ENCODE data around the gene CLIC4. TPM values are rescaled to one million over a fixed set of nuclear protein-coding genes. Genes with fewer than 3 reads are reported as not detected.

CLIC4 gene
- total RNA-seq, 6 donors from 2014 or later, result 44.0 to 234 (median 147) TPM

- Histone ChIP-seq H3K36me3 (no peaks in the 10 kb centered on the region), H3K4me3 (no peak overlapping the region), H3K27ac (peak overlapping the region; percentile 30 to 99 (median 63)), H3K4me1 (peaks cover 25 to 37% (median 28%) of the 10 kb centered on the region in 4 donors), H3K27me3 (no peaks in the 10 kb centered on the region), H3K9me3 (no peaks in the 10 kb centered on the region)
- DNase-seq (no peak), ATAC-seq (ENCODE audit: low FRiP score in 2 of 2) (no peak)
- TF ChIP-seq EP300 (IDR thresholded peaks at IDR 0.05) (no peak), CTCF (IDR thresholded peaks at IDR 0.05) (no peak), POLR2AphosphoS5 (IDR thresholded peaks at IDR 0.05) (no peak), POLR2A (IDR thresholded peaks at IDR 0.05) (no peak)
- 70% methylated on average over 10 of the region's 10 CpGs for WGBS, 2 donors
These were observed 1.6 kb upstream of the CLIC4 start for GRCh38 chr1:24743404-24744211.

GRCh38 chr1:24745711-24746413, 615 bp downstream of the CLIC4 start:
- peak overlapping the region; percentile 89 to 98 (median 98) for H3K4me3 ChIP-seq
- H3K36me3 ChIP-seq, result no peaks in the 10 kb centered on the region
- H3K27ac ChIP-seq, result peak overlapping the region; percentile 96 to 99 (median 98)
- peaks cover 33 to 57% (median 38%) of the 10 kb centered on the region in 4 donors for H3K4me1 ChIP-seq
- ATAC-seq (ENCODE audit: low FRiP score in 2 of 2) (peak in 1 of 2 donors; percentile 37), DNase-seq (peak; percentile 62 to 91)
- H3K9me3 ChIP-seq, result no peaks in the 10 kb centered on the region
- WGBS, 2 donors, result 2 to 5% methylated on average over 12 to 21 of the region's 70 CpGs
- H3K27me3 ChIP-seq, result no peaks in the 10 kb centered on the region
- TF ChIP-seq POLR2AphosphoS5 (IDR thresholded peaks at IDR 0.05) (peak; percentile 27 to 37), POLR2A (IDR thresholded peaks at IDR 0.05) (peak in 2 of 4 donors; percentile 25 to 27), EP300 (IDR thresholded peaks at IDR 0.05) (no peak)

- H3K9me3 ChIP-seq, result no peaks in the 10 kb centered on the region
- peak overlapping the region; percentile 10 to 98 (median 98) for H3K4me3 ChIP-seq
- DNase-seq (no peak), ATAC-seq (ENCODE audit: low FRiP score in 2 of 2) (no peak)
- H3K4me1 ChIP-seq, result peaks cover 36 to 50% (median 38%) of the 10 kb centered on the region in 4 donors
- peak overlapping the region in 2 of 4 donors; percentile 52 to 99 for H3K27ac ChIP-seq
- no peak for TF ChIP-seq EP300 (IDR thresholded peaks at IDR 0.05)
- TF ChIP-seq POLR2A (IDR thresholded peaks at IDR 0.05), result no peak
- TF ChIP-seq CTCF (IDR thresholded peaks at IDR 0.05), result no peak
- no peaks in the 10 kb centered on the region for H3K36me3 ChIP-seq
- 80 to 81% methylated on average over 14 of the region's 14 CpGs for WGBS, 2 donors
- H3K27me3 ChIP-seq, result no peaks in the 10 kb centered on the region
These were observed 3.2 kb downstream of the CLIC4 start for GRCh38 chr1:24748191-24749121.

- WGBS, 2 donors, result 94 to 95% methylated on average over 1 of the region's 1 CpG
- H3K4me1 ChIP-seq, result peaks cover 28 to 50% (median 32%) of the 10 kb centered on the region in 4 donors
- no peak for DNase-seq
These were observed 4.0 kb downstream of the CLIC4 start for GRCh38 chr1:24749252-24749651.

More at GRCh38 chr1:24749252-24749651, 4.0 kb downstream of the CLIC4 start:
- H3K9me3 ChIP-seq, result no peaks in the 10 kb centered on the region
- peak overlapping the region in 1 of 4 donors; percentile 98 for H3K4me3 ChIP-seq
- H3K27ac ChIP-seq, result no peak overlapping the region
- H3K36me3 ChIP-seq, result no peaks in the 10 kb centered on the region
- H3K27me3 ChIP-seq, result no peaks in the 10 kb centered on the region
- no peak for TF ChIP-seq POLR2A (IDR thresholded peaks at IDR 0.05)
- TF ChIP-seq CTCF (IDR thresholded peaks at IDR 0.05), result no peak
- TF ChIP-seq POLR2AphosphoS5 (IDR thresholded peaks at IDR 0.05), result no peak
- no peak for TF ChIP-seq EP300 (IDR thresholded peaks at IDR 0.05)
- no peak for ATAC-seq (ENCODE audit: low FRiP score in 2 of 2)

Data from upper lobe of left lung (tissue), 6 donors.